H9 (cell line): Measurements from ENCODE around the gene MAGI1. TPM values are rescaled to one million over a fixed set of nuclear protein-coding genes. Genes with fewer than 3 reads are reported as not detected.

Experiments
- DNase-seq: peaks from one replicate; pipeline ENCODE4 v3.0.0-alpha.2; 2017
- H2AFZ ChIP-seq: one replicate; pipeline ENCODE4 v1.6.1; 2013; ENCODE audit warnings: mild to moderate bottlenecking, low read length, control low read depth, moderate library complexity
- H2AK5ac ChIP-seq: 2 replicates; pipeline ENCODE4 v1.6.1; 2013; ENCODE audit warnings: low read length, control low read depth, mixed read lengths; ENCODE audit not compliant: insufficient read length
- H2BK120ac ChIP-seq: one replicate; pipeline ENCODE4 v1.6.1; 2013; ENCODE audit warnings: low read depth, mild to moderate bottlenecking, low read length, control low read depth, inconsistent platforms; ENCODE audit not compliant: poor library complexity, severe bottlenecking
- H2BK12ac ChIP-seq: 2 replicates; pipeline ENCODE4 v1.6.1; 2013; ENCODE audit warnings: low read length, control low read depth, mixed read lengths, low read depth; ENCODE audit not compliant: insufficient read length
- H2BK15ac ChIP-seq: 2 replicates; pipeline ENCODE4 v1.6.1; 2013; ENCODE audit warnings: low read depth, low read length, control low read depth
- H2BK20ac ChIP-seq: one replicate; pipeline ENCODE4 v1.6.1; 2013; ENCODE audit warnings: low read depth, mild to moderate bottlenecking, low read length, control low read depth, inconsistent platforms; ENCODE audit not compliant: poor library complexity, severe bottlenecking
- H2BK5ac ChIP-seq: 2 replicates; pipeline ENCODE4 v1.6.1; 2013; ENCODE audit warnings: low read length, control low read depth, mixed read lengths; ENCODE audit not compliant: insufficient read length
- H3K14ac ChIP-seq: 2 replicates; pipeline ENCODE4 v1.6.1; 2013; ENCODE audit warnings: low read length, control low read depth; ENCODE audit not compliant: insufficient read depth
- H3K18ac ChIP-seq: 2 replicates; pipeline ENCODE4 v1.6.1; 2013; ENCODE audit warnings: low read depth, mild to moderate bottlenecking, mixed read lengths, low read length, control low read depth; ENCODE audit not compliant: insufficient read length
- H3K23ac ChIP-seq: 2 replicates; pipeline ENCODE4 v1.6.1; 2013; ENCODE audit warnings: low read length, control low read depth, mixed read lengths, low read depth; ENCODE audit not compliant: insufficient read length
- H3K23me2 ChIP-seq: 2 replicates; pipeline ENCODE4 v1.6.1; 2013; ENCODE audit warnings: low read depth, mild to moderate bottlenecking, mixed read lengths, low read length, control low read depth; ENCODE audit not compliant: insufficient read length, poor library complexity, severe bottlenecking
- H3K27ac ChIP-seq: 2 replicates; pipeline ENCODE4 v1.5.1; 2013; ENCODE audit warnings: low read length, control low read depth, mixed read lengths, low read depth; ENCODE audit not compliant: insufficient read length
- H3K27me3 ChIP-seq: 2 replicates; pipeline ENCODE4 v1.6.1; 2013; ENCODE audit warnings: low read length, control low read depth, inconsistent platforms; ENCODE audit not compliant: insufficient read depth
- H3K4ac ChIP-seq: 2 replicates; pipeline ENCODE4 v1.6.1; 2013; ENCODE audit warnings: low read depth, mild to moderate bottlenecking, control low read depth, inconsistent platforms, low read length, moderate library complexity
- H3K4me1 ChIP-seq: 2 replicates; pipeline ENCODE4 v1.6.1; 2013; ENCODE audit warnings: low read length, control low read depth, inconsistent platforms; ENCODE audit not compliant: insufficient read depth
- H3K4me2 ChIP-seq: 2 replicates; pipeline ENCODE4 v1.6.1; 2013; ENCODE audit warnings: low read length, control low read depth, mixed read lengths; ENCODE audit not compliant: insufficient read length, insufficient read depth
- H3K56ac ChIP-seq: 2 replicates; pipeline ENCODE4 v1.6.1; 2013; ENCODE audit warnings: low read depth, mild to moderate bottlenecking, mixed read lengths, low read length, control low read depth; ENCODE audit not compliant: insufficient read length
- H3K79me1 ChIP-seq: 2 replicates; pipeline ENCODE4 v1.6.1; 2013; ENCODE audit warnings: low read depth, mild to moderate bottlenecking, moderate library complexity, low read length, control low read depth, inconsistent platforms; ENCODE audit not compliant: insufficient read depth, poor library complexity, severe bottlenecking
- H3K79me2 ChIP-seq: 2 replicates; pipeline ENCODE4 v1.6.1; 2013; ENCODE audit warnings: low read length, control low read depth, inconsistent platforms; ENCODE audit not compliant: insufficient read depth
- H3K9ac ChIP-seq: 2 replicates; pipeline ENCODE4 v1.6.1; 2013; ENCODE audit warnings: low read length, control low read depth, mixed read lengths; ENCODE audit not compliant: insufficient read length; ENCODE audit errors: extremely low read depth
- H3K9me3 ChIP-seq: one replicate; pipeline ENCODE4 v1.6.1; 2013; ENCODE audit warnings: low read depth, low read length, inconsistent platforms; ENCODE audit not compliant: control insufficient read depth
- H3T11ph ChIP-seq: one replicate; pipeline ENCODE4 v1.6.1; 2013; ENCODE audit warnings: mild to moderate bottlenecking, low read length, control low read depth, inconsistent platforms
- H4K20me1 ChIP-seq: one replicate; pipeline ENCODE4 v1.6.1; 2013; ENCODE audit not compliant: control insufficient read depth, insufficient read length, insufficient read depth
- H4K5ac ChIP-seq: 2 replicates; pipeline ENCODE4 v1.6.1; 2013; ENCODE audit warnings: low read depth, mild to moderate bottlenecking, mixed read lengths, low read length, control low read depth; ENCODE audit not compliant: insufficient read length
- H4K8ac ChIP-seq: replicated peaks from 2 replicates; pipeline ENCODE4 v1.6.1; 2013; ENCODE audit warnings: low read length, control low read depth, mixed read lengths, low read depth; ENCODE audit not compliant: insufficient read length
- H4K91ac ChIP-seq: 2 replicates; pipeline ENCODE4 v1.6.1; 2013; ENCODE audit warnings: low read depth, mild to moderate bottlenecking, moderate library complexity, mixed read lengths, low read length, control low read depth; ENCODE audit not compliant: insufficient read length
- H3K27ac Mint-ChIP-seq, 3 experiments: 2 replicates in 2 of 3; 3 replicates in 1 of 3; pipeline ENCODE4 v1.8.0; 2020 to 2021; ENCODE audit warnings: mixed read lengths in 3 of 3, mild to moderate bottlenecking in 1 of 3, moderate library complexity in 1 of 3
- H3K27me3 Mint-ChIP-seq: 2 replicates; pipeline ENCODE4 v1.8.0; 2021; ENCODE audit warnings: low read depth, mild to moderate bottlenecking, moderate library complexity, mixed read lengths
- H3K36me3 Mint-ChIP-seq, 3 experiments: 2 replicates in 2 of 3; 3 replicates in 1 of 3; pipeline ENCODE4 v1.8.0; 2020 to 2021; ENCODE audit warnings: low read depth in 3 of 3, mixed read lengths in 3 of 3; ENCODE audit not compliant: insufficient read depth in 1 of 3
- H3K4me1 Mint-ChIP-seq, 2 experiments: 2 replicates each; pipeline ENCODE4 v1.8.0; 2020; ENCODE audit warnings: mixed read lengths in 2 of 2
- H3K4me3 Mint-ChIP-seq, 2 experiments: 2 replicates in 1 of 2; 3 replicates in 1 of 2; pipeline ENCODE4 v1.8.0; 2020 to 2021; ENCODE audit warnings: mild to moderate bottlenecking in 2 of 2, mixed read lengths in 2 of 2, moderate library complexity in 1 of 2
- H3K9me3 Mint-ChIP-seq, 2 experiments: 2 replicates in 1 of 2; 3 replicates in 1 of 2; pipeline ENCODE4 v1.8.0; 2020; ENCODE audit warnings: mild to moderate bottlenecking in 2 of 2, mixed read lengths in 2 of 2, moderate library complexity in 1 of 2
- CTCF ChIP-seq: fragments of 200-600 bp; sonication (generic); conservative IDR thresholded peaks from 3 replicates; pipeline ENCODE4 v1.8.0; 2021; ENCODE audit warnings: antibody characterized with exemption, mild to moderate bottlenecking
- whole genome bisulfite sequencing: extraction: QIAGEN DNeasy Blood & Tissue Kit; methylation state at CpG from one replicate; pipeline ENCODE4 v1.1.7; 2013; ENCODE audit warnings: missing lambda C conversion rate, low lambda C conversion rate, mixed read lengths; ENCODE audit not compliant: insufficient read length; ENCODE audit errors: extremely low coverage; 5-methylcytosine and 5-hydroxymethylcytosine counted together
- total RNA-seq: library from RNA; stranded (reverse); gene quantifications from 2 replicates; pipeline ENCODE4 v1.2.1, GENCODE V29; 2021

Gene MAGI1
- total RNA-seq, 1 experiment from 2014 or later = 65.7 TPM

- no peak overlapping the region for H3K27ac ChIP-seq
These were observed 405.6 kb downstream of the MAGI1 start for GRCh38 chr3:65633018-65633638.

More at GRCh38 chr3:65633018-65633638, 405.6 kb downstream of the MAGI1 start:
- H3K36me3 Mint-ChIP-seq = no peaks in the 10 kb centered on the region
- H3K4me1 ChIP-seq = peaks cover 3% of the 10 kb centered on the region; the same call in 1 of the 2 replicates
- H3K4me3 Mint-ChIP-seq = no peak overlapping the region
- no CpG with 5 or more reads among the region's 7 CpGs for WGBS
- H4K5ac ChIP-seq = no peak overlapping the region
- no peak overlapping the region for H2BK120ac ChIP-seq
- H2AFZ ChIP-seq = no peak overlapping the region
- H3K27me3 ChIP-seq = no peaks in the 10 kb centered on the region
- H3K4ac ChIP-seq = no peak overlapping the region
- no peak overlapping the region for H2BK15ac ChIP-seq
- no peak overlapping the region for H3K4me2 ChIP-seq
- H3K56ac ChIP-seq = no peak overlapping the region
- H3K4me1 Mint-ChIP-seq = peaks cover 22 to 28% of the 10 kb centered on the region in 2 experiments
- no peak overlapping the region for H4K8ac ChIP-seq
- H3K79me1 ChIP-seq = no peaks in the 10 kb centered on the region
- H3K14ac ChIP-seq = no peak overlapping the region
- H4K20me1 ChIP-seq = no peaks in the 10 kb centered on the region
- no peak overlapping the region for H3K18ac ChIP-seq
- TF ChIP-seq CTCF = no peak
- H3K9ac ChIP-seq = peak overlapping the region; percentile 11
- no peaks in the 10 kb centered on the region for H3K79me2 ChIP-seq
- H3K27ac Mint-ChIP-seq = no peak overlapping the region
- H3T11ph ChIP-seq = no peak overlapping the region
- no peak for DNase-seq
- H2BK20ac ChIP-seq = no peak overlapping the region
- H3K23ac ChIP-seq = no peak overlapping the region
- no peak overlapping the region for H2BK12ac ChIP-seq
- H2BK5ac ChIP-seq = no peak overlapping the region
- H3K23me2 ChIP-seq = no peaks in the 10 kb centered on the region
- no peak overlapping the region for H2AK5ac ChIP-seq
- no peak overlapping the region for H4K91ac ChIP-seq
- no peaks in the 10 kb centered on the region for H3K9me3 ChIP-seq
- H3K27me3 Mint-ChIP-seq = no peaks in the 10 kb centered on the region
- H3K9me3 Mint-ChIP-seq = no peaks in the 10 kb centered on the region
